GM23338 (cell line): Measurements from ENCODE around the gene FN3K. TPM values are rescaled to one million over a fixed set of nuclear protein-coding genes. Genes with fewer than 3 reads are reported as not detected.
A peak's percentile ranks its signal among the peaks of the same experiment; 100 is the strongest.

Experiments used
- ATAC-seq: fragments of 200-7000 bp; cut with Tn5 transposase; 3 replicates; pipeline ENCODE4 v1.9.1; 2020
- DNase-seq: peaks from one replicate; pipeline ENCODE4 v3.0.0-alpha.2; 2015; ENCODE audit warnings: low spot score
- H2AFZ ChIP-seq: fragments of 200-600 bp; sonication (generic); 2 replicates; pipeline ENCODE4 v1.8.0; 2016; ENCODE audit warnings: antibody characterized with exemption, mild to moderate bottlenecking, moderate library complexity
- H3F3A ChIP-seq: fragments of 200-600 bp; sonication (generic); replicated peaks from 2 replicates; pipeline ENCODE4 v1.8.0; 2017; ENCODE audit warnings: antibody characterized with exemption, mixed run types, low read depth
- H3K27ac ChIP-seq: fragments of 200-600 bp; sonication (generic); 2 replicates; pipeline ENCODE4 v1.6.1; 2016; ENCODE audit warnings: low read depth
- H3K27me3 ChIP-seq: fragments of 200-600 bp; sonication (generic); 2 replicates; pipeline ENCODE4 v1.8.0; 2016; ENCODE audit warnings: mild to moderate bottlenecking, mixed run types, moderate library complexity; ENCODE audit not compliant: insufficient read depth
- H3K36me3 ChIP-seq: fragments of 200-600 bp; sonication (generic); 2 replicates; pipeline ENCODE4 v1.8.0; 2016; ENCODE audit warnings: mild to moderate bottlenecking; ENCODE audit not compliant: insufficient read depth
- H3K4me1 ChIP-seq: fragments of 200-600 bp; sonication (generic); 2 replicates; pipeline ENCODE4 v1.8.0; 2016; ENCODE audit warnings: mild to moderate bottlenecking, moderate library complexity; ENCODE audit not compliant: insufficient read depth
- H3K4me2 ChIP-seq: fragments of 200-600 bp; sonication (generic); 2 replicates; pipeline ENCODE4 v1.7.1; 2017; ENCODE audit warnings: mixed run types
- H3K4me3 ChIP-seq: fragments of 200-600 bp; sonication (generic); 2 replicates; pipeline ENCODE4 v1.6.1; 2016; ENCODE audit warnings: mixed run types
- H3K79me2 ChIP-seq: fragments of 200-600 bp; sonication (generic); replicated peaks from 2 replicates; pipeline ENCODE4 v1.8.0; 2017; ENCODE audit warnings: mild to moderate bottlenecking; ENCODE audit not compliant: insufficient read depth
- H3K9me2 ChIP-seq: fragments of 200-600 bp; sonication (generic); 2 replicates; pipeline ENCODE4 v1.8.0; 2017; ENCODE audit not compliant: insufficient read depth
- H4K20me1 ChIP-seq: fragments of 200-600 bp; sonication (generic); replicated peaks from 2 replicates; pipeline ENCODE4 v1.8.0; 2017; ENCODE audit warnings: mild to moderate bottlenecking; ENCODE audit not compliant: insufficient read depth
- H3K27ac Mint-ChIP-seq: 2 replicates; pipeline ENCODE4 v1.8.0; 2020; ENCODE audit warnings: inconsistent platforms, mild to moderate bottlenecking, moderate library complexity, mixed read lengths
- H3K27me3 Mint-ChIP-seq: 3 replicates; pipeline ENCODE4 v1.8.0; 2022; ENCODE audit warnings: low read depth, mild to moderate bottlenecking, moderate library complexity, mixed read lengths, inconsistent platforms; ENCODE audit not compliant: insufficient read depth, poor library complexity
- H3K36me3 Mint-ChIP-seq: 3 replicates; pipeline ENCODE4 v1.8.0; 2021; ENCODE audit warnings: low read depth, mild to moderate bottlenecking, inconsistent platforms, moderate library complexity, mixed read lengths
- H3K4me1 Mint-ChIP-seq: 3 replicates; pipeline ENCODE4 v1.8.0; 2020; ENCODE audit warnings: mild to moderate bottlenecking, inconsistent platforms, mixed read lengths
- H3K4me3 Mint-ChIP-seq: 3 replicates; pipeline ENCODE4 v1.8.0; 2021; ENCODE audit warnings: moderate library complexity, mild to moderate bottlenecking, inconsistent platforms, mixed read lengths
- H3K9me3 Mint-ChIP-seq: 3 replicates; pipeline ENCODE4 v1.8.0; 2020; ENCODE audit warnings: moderate library complexity, mild to moderate bottlenecking, inconsistent platforms, mixed read lengths
- CREB1 ChIP-seq: fragments of 250-450 bp; sonication (Bioruptor Pico); IDR thresholded peaks from 2 replicates; pipeline ENCODE4 v1.5.0; 2020; ENCODE audit warnings: low read depth, mild to moderate bottlenecking, moderate library complexity
- EZH2 ChIP-seq: fragments of 200-600 bp; sonication (generic); IDR thresholded peaks from one replicate; pipeline ENCODE4 v1.8.0; 2017; ENCODE audit warnings: antibody characterized with exemption, mild to moderate bottlenecking, low read depth; ENCODE audit not compliant: unreplicated experiment
- JUNB ChIP-seq: IDR thresholded peaks from one replicate; pipeline ENCODE4 v1.6.1; 2016; ENCODE audit warnings: antibody characterized with exemption; ENCODE audit not compliant: unreplicated experiment
- POLR2AphosphoS5 ChIP-seq: IDR thresholded peaks from 2 replicates; pipeline ENCODE4 v1.6.1; 2016; ENCODE audit warnings: antibody characterized with exemption, low read depth
- STAT1 ChIP-seq: IDR thresholded peaks from one replicate; pipeline ENCODE4 v1.6.1; 2016; ENCODE audit warnings: antibody characterized with exemption; ENCODE audit not compliant: unreplicated experiment
- ZNF114 ChIP-seq: fragments of 250-450 bp; sonication (Bioruptor Pico); IDR thresholded peaks from 2 replicates; pipeline ENCODE4 v1.5.0; 2020; ENCODE audit warnings: mild to moderate bottlenecking, moderate library complexity
- ZNF331 ChIP-seq: fragments of 250-450 bp; sonication (Bioruptor Pico); IDR thresholded peaks from 2 replicates; pipeline ENCODE4 v1.5.0; 2020; ENCODE audit warnings: low read depth, mild to moderate bottlenecking, moderate library complexity
- polyA plus RNA-seq: library from polyadenylated mRNA; unstranded; fragments of >200 nt; fragmentation: Nextera tagmentation; extraction: Ambion mirVana; gene quantifications from 2 replicates; pipeline ENCODE4 v1.2.1, GENCODE V29; 2016
- total RNA-seq: library from RNA; depleted of rRNA; stranded (reverse); fragments of >200 nt; shearing (Covaris generic); gene quantifications from 2 replicates; pipeline ENCODE4 v1.2.3, GENCODE V29; 2014
- TF ChIP-seq, protein P1 (sequence below): IDR thresholded peaks from 2 replicates; pipeline ENCODE4 v1.6.1; 2016; ENCODE audit warnings: antibody characterized with exemption
- TF ChIP-seq, protein P2 (sequence below), 2 experiments: fragments of 200-600 bp in 1 of 2; sonication (generic) in 1 of 2; conservative IDR thresholded peaks; 2 replicates each; pipeline versions ENCODE4 v1.5.1 to v1.6.1; 2016 to 2017; ENCODE audit warnings: antibody characterized with exemption in 2 of 2, low read depth in 2 of 2, mild to moderate bottlenecking in 2 of 2, moderate library complexity in 1 of 2
- TF ChIP-seq, protein P3 (sequence below): fragments of 250-450 bp; sonication (Bioruptor Pico); IDR thresholded peaks from 2 replicates; pipeline ENCODE4 v1.5.0; 2020; ENCODE audit warnings: mild to moderate bottlenecking, moderate library complexity

The FN3K gene
- total and polyA plus RNA-seq, 2 experiments from 2014 or later, result 5.3 to 12.9 TPM

DNA sequence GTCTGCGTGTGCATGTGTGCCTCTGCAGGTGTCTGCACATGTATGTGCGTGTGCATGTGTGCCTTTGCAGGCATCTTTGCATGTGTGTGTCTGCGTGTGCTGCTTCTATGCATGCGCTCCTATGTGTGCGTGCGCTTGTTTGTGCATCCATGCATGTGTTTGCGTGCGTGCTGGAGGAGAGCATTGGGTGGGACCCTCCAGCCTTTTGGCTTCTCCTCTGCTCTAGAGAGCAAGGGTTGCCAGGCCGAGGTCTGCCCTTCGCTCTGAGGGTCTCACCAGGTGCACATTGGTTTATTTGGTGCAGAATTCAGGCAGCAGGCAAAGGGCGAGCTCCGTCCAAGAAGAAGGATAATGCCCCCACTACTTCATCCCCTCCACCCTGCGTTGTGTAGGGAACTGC, 35.9 kb upstream of the FN3K start:
- H3K4me1 ChIP-seq, result no peaks in the 10 kb centered on the region
- H3K4me2 ChIP-seq, result peak overlapping the region; percentile 75; the same call in 1 of the 2 replicates
- H3K36me3 Mint-ChIP-seq, result no peaks in the 10 kb centered on the region; the same call in 2 of the 3 replicates
- peak overlapping the region; percentile 63; the same call in 1 of the 2 replicates for H3K4me3 ChIP-seq
- ATAC-seq (no peak), DNase-seq (no peak)
- peaks cover 35% of the 10 kb centered on the region for H3K27me3 ChIP-seq
- H3K36me3 ChIP-seq, result no peaks in the 10 kb centered on the region
- TF ChIP-seq POLR2AphosphoS5, result no peak
- no peak for TF ChIP-seq CREB1 (CRISPR knock-in tag)
- TF ChIP-seq, protein P1, sequence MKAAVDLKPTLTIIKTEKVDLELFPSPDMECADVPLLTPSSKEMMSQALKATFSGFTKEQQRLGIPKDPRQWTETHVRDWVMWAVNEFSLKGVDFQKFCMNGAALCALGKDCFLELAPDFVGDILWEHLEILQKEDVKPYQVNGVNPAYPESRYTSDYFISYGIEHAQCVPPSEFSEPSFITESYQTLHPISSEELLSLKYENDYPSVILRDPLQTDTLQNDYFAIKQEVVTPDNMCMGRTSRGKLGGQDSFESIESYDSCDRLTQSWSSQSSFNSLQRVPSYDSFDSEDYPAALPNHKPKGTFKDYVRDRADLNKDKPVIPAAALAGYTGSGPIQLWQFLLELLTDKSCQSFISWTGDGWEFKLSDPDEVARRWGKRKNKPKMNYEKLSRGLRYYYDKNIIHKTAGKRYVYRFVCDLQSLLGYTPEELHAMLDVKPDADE, result no peak
- TF ChIP-seq, protein P2, sequence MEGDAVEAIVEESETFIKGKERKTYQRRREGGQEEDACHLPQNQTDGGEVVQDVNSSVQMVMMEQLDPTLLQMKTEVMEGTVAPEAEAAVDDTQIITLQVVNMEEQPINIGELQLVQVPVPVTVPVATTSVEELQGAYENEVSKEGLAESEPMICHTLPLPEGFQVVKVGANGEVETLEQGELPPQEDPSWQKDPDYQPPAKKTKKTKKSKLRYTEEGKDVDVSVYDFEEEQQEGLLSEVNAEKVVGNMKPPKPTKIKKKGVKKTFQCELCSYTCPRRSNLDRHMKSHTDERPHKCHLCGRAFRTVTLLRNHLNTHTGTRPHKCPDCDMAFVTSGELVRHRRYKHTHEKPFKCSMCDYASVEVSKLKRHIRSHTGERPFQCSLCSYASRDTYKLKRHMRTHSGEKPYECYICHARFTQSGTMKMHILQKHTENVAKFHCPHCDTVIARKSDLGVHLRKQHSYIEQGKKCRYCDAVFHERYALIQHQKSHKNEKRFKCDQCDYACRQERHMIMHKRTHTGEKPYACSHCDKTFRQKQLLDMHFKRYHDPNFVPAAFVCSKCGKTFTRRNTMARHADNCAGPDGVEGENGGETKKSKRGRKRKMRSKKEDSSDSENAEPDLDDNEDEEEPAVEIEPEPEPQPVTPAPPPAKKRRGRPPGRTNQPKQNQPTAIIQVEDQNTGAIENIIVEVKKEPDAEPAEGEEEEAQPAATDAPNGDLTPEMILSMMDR (conservative IDR thresholded peaks at IDR 0.05; ENCODE audit: low read depth in 2 of 2), result no peak
- TF ChIP-seq ZNF331, result no peak
- H3K4me3 Mint-ChIP-seq, result peak overlapping the region; percentile 86
- no peaks in the 10 kb centered on the region for H4K20me1 ChIP-seq
- no peaks in the 10 kb centered on the region for H3K4me1 Mint-ChIP-seq
- H3K9me2 ChIP-seq, result no peaks in the 10 kb centered on the region
- H3K27me3 Mint-ChIP-seq, result peaks cover 27% of the 10 kb centered on the region
- no peaks in the 10 kb centered on the region; the same call in 2 of the 3 replicates for H3K9me3 Mint-ChIP-seq
- no peak overlapping the region for H2AFZ ChIP-seq
- no peak overlapping the region for H3K27ac ChIP-seq
- H3K79me2 ChIP-seq, result no peaks in the 10 kb centered on the region
- 0 out of 2 replicates have a peak, but pooled peaks cover 6% of the 10 kb centered on the region for H3F3A ChIP-seq
- no peak overlapping the region for H3K27ac Mint-ChIP-seq

DNA sequence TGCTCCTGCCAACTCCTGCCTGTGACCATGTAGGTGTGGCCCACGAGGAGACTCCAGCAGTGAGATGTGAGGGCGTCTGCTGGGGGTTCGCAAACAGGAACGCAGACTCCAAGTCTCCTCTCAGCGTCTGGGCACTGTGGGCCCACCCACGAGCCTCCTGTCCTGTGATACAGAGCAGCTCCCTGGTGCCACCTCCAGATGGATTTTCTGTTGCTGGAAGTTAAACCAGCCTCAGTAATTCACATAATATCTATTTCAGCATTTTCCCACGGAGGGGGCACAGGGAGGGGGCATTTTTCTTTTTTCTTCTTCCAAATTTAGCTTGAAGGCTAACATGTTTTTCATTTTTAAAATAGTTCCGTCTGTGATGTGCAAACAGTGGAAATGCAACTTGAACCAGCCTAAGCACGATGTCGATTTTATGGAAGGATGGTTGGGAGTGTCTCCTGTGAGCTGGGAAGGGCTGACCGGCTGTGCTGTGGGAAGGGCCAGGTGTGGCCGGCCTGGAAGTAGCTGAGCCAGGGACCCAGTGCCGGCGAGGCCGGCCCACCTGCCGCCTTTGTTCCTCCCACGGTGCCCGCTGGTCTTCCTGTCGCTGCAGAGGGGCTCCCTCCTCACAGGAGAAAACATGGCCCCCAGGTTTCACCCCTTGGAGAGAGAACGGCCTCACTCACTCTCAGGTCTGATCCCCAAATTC, 33.0 kb upstream of the FN3K start:
- ATAC-seq (no peak), DNase-seq (no peak)
- H3K9me3 Mint-ChIP-seq, result no peaks in the 10 kb centered on the region
- Histone ChIP-seq H4K20me1 (no peaks in the 10 kb centered on the region), H3K27me3 (peaks cover 15% of the 10 kb centered on the region), H3K9me2 (no peaks in the 10 kb centered on the region), H3K4me2 (no peak overlapping the region), H2AFZ (no peak overlapping the region), H3K36me3 (no peaks in the 10 kb centered on the region), H3K4me3 (no peak overlapping the region), H3K4me1 (no peaks in the 10 kb centered on the region), H3K27ac (no peak overlapping the region), H3F3A (0 out of 2 replicates have a peak, but pooled peaks cover 6% of the 10 kb centered on the region), H3K79me2 (no peaks in the 10 kb centered on the region)
- H3K27ac Mint-ChIP-seq, result no peak overlapping the region
- H3K27me3 Mint-ChIP-seq, result peaks cover 13% of the 10 kb centered on the region
- H3K4me3 Mint-ChIP-seq, result no peak overlapping the region; the same call in 2 of the 3 replicates
- no peaks in the 10 kb centered on the region for H3K4me1 Mint-ChIP-seq
- H3K36me3 Mint-ChIP-seq, result no peaks in the 10 kb centered on the region; the same call in 2 of the 3 replicates
- TF ChIP-seq ZNF331 (no peak), ZNF114 (CRISPR knock-in tag) (no peak), JUNB (no peak), EZH2 (no peak), STAT1 (no peak), POLR2AphosphoS5 (no peak)
- TF ChIP-seq, protein P3, sequence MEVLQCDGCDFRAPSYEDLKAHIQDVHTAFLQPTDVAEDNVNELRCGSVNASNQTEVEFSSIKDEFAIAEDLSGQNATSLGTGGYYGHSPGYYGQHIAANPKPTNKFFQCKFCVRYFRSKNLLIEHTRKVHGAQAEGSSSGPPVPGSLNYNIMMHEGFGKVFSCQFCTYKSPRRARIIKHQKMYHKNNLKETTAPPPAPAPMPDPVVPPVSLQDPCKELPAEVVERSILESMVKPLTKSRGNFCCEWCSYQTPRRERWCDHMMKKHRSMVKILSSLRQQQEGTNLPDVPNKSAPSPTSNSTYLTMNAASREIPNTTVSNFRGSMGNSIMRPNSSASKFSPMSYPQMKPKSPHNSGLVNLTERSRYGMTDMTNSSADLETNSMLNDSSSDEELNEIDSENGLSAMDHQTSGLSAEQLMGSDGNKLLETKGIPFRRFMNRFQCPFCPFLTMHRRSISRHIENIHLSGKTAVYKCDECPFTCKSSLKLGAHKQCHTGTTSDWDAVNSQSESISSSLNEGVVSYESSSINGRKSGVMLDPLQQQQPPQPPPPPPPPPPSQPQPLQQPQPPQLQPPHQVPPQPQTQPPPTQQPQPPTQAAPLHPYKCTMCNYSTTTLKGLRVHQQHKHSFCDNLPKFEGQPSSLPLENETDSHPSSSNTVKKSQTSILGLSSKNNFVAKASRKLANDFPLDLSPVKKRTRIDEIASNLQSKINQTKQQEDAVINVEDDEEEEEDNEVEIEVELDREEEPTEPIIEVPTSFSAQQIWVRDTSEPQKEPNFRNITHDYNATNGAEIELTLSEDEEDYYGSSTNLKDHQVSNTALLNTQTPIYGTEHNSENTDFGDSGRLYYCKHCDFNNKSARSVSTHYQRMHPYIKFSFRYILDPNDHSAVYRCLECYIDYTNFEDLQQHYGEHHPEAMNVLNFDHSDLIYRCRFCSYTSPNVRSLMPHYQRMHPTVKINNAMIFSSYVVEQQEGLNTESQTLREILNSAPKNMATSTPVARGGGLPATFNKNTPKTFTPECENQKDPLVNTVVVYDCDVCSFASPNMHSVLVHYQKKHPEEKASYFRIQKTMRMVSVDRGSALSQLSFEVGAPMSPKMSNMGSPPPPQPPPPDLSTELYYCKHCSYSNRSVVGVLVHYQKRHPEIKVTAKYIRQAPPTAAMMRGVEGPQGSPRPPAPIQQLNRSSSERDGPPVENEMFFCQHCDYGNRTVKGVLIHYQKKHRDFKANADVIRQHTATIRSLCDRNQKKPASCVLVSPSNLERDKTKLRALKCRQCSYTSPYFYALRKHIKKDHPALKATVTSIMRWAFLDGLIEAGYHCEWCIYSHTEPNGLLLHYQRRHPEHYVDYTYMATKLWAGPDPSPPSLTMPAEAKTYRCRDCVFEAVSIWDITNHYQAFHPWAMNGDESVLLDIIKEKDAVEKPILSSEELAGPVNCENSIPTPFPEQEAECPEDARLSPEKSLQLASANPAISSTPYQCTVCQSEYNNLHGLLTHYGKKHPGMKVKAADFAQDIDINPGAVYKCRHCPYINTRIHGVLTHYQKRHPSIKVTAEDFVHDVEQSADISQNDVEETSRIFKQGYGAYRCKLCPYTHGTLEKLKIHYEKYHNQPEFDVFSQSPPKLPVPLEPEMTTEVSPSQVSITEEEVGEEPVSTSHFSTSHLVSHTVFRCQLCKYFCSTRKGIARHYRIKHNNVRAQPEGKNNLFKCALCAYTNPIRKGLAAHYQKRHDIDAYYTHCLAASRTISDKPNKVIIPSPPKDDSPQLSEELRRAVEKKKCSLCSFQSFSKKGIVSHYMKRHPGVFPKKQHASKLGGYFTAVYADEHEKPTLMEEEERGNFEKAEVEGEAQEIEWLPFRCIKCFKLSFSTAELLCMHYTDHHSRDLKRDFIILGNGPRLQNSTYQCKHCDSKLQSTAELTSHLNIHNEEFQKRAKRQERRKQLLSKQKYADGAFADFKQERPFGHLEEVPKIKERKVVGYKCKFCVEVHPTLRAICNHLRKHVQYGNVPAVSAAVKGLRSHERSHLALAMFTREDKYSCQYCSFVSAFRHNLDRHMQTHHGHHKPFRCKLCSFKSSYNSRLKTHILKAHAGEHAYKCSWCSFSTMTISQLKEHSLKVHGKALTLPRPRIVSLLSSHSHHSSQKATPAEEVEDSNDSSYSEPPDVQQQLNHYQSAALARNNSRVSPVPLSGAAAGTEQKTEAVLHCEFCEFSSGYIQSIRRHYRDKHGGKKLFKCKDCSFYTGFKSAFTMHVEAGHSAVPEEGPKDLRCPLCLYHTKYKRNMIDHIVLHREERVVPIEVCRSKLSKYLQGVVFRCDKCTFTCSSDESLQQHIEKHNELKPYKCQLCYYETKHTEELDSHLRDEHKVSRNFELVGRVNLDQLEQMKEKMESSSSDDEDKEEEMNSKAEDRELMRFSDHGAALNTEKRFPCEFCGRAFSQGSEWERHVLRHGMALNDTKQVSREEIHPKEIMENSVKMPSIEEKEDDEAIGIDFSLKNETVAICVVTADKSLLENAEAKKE, result no peak
- TF ChIP-seq, protein P1, result no peak
